Measurements from ENCODE around the gene MOGAT3.

GRCh38 chr7:101156277-101156676, 44.6 kb downstream of the MOGAT3 start:
- TF ChIP-seq POLR2AphosphoS5 (IDR thresholded peaks at IDR 0.05; ENCODE audit: low read depth, low read length) (no peak), TAF1 (IDR thresholded peaks at IDR 0.05; ENCODE audit: borderline replicate concordance, low read depth, low read length) (no peak), POLR2A (IDR thresholded peaks at IDR 0.05; ENCODE audit: low read depth, low read length) (no peak)
